Gastrocnemius medialis (tissue), 4 donors: ENCODE measurements around the gene ACBD6.

Source experiments
- POLR2A ChIP-seq, 2 donors: fragments of 450-650 bp; IDR thresholded peaks; one replicate each; pipeline ENCODE4 v1.6.1; 2017; ENCODE audit warnings: antibody characterized with exemption in 2 of 2, mild to moderate bottlenecking in 2 of 2, moderate library complexity in 2 of 2
- TF ChIP-seq, protein P1 (sequence below), 5 experiments: fragments of 450-650 bp in 3 of 5; fragments of 200-600 bp in 2 of 5; sonication (generic) in 2 of 5; IDR thresholded peaks in 4 of 5; conservative IDR thresholded peaks in 1 of 5; 1 replicate in 4 of 5; 2 replicates in 1 of 5; pipeline ENCODE4 v1.5.1; 2016 to 2019; ENCODE audit warnings: antibody characterized with exemption in 5 of 5, mild to moderate bottlenecking in 3 of 5, moderate library complexity in 3 of 5

DNA sequence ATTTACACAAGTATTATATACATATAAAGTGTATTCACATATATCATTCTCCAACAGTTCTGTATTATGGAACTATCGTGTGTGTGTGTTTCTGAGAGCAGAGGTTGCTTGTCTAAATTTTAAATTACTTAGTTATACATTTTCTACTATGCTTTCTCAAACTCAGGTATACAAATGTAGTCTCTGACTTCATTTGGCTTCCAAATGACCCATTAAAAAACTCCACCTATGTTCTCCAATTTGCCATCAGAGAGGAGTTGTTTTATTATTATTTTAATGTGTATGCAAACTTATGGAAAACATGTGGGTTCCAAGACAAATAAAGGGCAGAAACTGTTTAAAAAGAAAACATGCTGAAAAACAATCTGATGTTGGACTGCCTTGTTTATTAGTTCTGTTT, 131.8 kb downstream of the ACBD6 start:
- TF ChIP-seq, protein P1, sequence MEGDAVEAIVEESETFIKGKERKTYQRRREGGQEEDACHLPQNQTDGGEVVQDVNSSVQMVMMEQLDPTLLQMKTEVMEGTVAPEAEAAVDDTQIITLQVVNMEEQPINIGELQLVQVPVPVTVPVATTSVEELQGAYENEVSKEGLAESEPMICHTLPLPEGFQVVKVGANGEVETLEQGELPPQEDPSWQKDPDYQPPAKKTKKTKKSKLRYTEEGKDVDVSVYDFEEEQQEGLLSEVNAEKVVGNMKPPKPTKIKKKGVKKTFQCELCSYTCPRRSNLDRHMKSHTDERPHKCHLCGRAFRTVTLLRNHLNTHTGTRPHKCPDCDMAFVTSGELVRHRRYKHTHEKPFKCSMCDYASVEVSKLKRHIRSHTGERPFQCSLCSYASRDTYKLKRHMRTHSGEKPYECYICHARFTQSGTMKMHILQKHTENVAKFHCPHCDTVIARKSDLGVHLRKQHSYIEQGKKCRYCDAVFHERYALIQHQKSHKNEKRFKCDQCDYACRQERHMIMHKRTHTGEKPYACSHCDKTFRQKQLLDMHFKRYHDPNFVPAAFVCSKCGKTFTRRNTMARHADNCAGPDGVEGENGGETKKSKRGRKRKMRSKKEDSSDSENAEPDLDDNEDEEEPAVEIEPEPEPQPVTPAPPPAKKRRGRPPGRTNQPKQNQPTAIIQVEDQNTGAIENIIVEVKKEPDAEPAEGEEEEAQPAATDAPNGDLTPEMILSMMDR (IDR thresholded peaks at IDR 0.05 in 4 of 5, conservative IDR thresholded peaks at IDR 0.05 in 1 of 5): no peak
- TF ChIP-seq POLR2A (IDR thresholded peaks at IDR 0.05): no peak
